ENCODE measurements around the gene RYR1.
A peak's percentile ranks its signal among the peaks of the same experiment; 100 is the strongest.
"Not testable (repeated sequence)": the region's sequence is repeated elsewhere in the genome, so short reads cannot be mapped to it uniquely, and the experiment has no call there.

The RYR1 gene

DNA sequence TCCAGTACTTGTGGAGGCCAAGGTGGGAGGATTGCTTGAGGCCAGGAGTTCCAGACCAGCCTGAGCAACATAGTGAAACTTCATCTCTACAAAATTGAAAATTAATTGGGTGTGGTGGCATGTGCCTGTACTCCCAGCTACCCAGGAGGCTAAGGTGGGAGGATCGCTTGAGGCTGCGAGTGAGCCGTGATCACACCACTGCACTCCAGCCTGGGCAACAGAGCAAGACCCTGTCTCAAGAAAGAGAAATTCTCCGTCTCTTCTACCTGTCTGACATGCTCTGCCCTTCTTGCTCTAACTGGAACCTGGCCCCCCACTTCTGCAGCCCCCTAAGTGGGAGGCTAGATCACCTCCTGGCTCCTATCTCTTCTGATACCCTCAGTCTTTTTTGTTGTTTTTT, 192.9 kb downstream of the RYR1 start:
- no peak for DNase-seq

DNA sequence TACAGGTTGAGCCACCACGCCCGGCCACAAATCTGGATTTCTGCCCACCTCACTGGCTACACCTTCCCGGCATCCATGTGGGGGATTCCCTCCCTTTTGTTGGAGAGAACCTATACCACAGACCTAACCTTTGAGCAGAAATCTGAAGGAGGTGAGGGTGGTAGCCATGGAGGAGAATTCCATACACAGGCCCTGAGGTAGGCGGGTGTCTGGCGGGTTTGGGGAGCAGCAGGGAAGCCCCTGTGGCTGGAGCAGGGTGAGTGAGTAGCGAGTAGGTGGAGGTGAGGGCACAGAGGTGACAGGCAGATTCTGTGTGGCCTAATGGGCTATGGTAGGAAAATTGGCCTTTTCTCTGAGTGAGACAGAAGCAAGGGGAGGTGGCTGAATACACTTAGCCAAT, 196.1 kb downstream of the RYR1 start:
- DNase-seq: no peak

- DNase-seq: not testable (repeated sequence)
Observed at GRCh38 chr19:38631301-38631700, 197.8 kb downstream of the RYR1 start.

- DNase-seq: not testable (repeated sequence)
Observed at GRCh38 chr19:38631811-38632475, 198.5 kb downstream of the RYR1 start.

- DNase-seq: no peak
Observed at GRCh38 chr19:38632476-38633213, 199.2 kb downstream of the RYR1 start.

- DNase-seq: peak; percentile 38
Observed at GRCh38 chr19:38634757-38635482, 201.4 kb downstream of the RYR1 start.

DNA sequence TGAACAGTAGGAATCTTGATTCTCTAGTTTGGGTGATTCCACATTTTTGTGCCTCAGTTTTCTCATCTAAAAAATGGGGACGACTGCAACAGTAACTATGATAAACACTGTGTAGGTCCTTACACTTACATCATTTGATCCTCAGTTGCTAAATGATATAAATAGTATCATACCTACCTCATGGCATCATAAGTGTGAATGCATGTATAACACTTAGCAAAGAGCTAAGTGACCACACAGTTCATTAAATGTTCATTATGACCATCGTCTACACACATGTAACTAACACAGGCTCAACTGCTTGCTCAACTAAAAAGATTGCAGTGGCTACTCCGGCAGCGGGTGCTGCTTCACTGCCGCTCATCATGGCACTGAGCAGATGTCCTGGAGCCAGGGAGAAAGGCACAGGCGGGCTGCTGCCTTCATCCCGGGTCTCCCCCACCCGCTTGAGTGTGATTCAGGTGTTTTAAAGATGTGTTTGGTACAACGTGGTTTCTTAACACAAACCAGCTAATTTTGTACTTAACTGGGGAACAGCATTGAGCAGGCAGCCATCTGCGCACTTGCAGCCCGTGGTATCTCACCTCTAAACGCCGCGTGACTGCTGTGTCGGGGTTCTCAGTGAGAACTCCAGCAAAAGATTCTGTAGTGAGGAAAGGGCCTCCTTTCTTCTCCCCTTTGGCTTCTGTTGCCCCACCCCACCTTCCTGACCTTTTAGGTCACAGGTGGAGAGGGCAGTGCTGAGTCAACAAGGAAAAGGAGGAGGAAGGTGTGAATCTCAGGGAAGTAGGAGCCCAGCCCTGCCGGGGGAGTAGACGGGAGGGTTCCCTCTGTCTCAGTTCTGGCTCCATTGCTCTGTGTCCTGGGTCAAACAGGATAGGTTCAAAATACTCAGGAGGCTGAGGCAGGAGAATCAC, 202.2 kb downstream of the RYR1 start:
- DNase-seq: no peak
